Thyroid gland (tissue), 4 donors: Measurements from ENCODE around the gene SPA17. TPM values are rescaled to one million over a fixed set of nuclear protein-coding genes. Genes with fewer than 3 reads are reported as not detected.

Source experiments
- DNase-seq, 2 donors: peaks; one replicate each; pipeline ENCODE4 v3.0.0-alpha.2; 2019
- H3K27ac ChIP-seq, 3 donors: fragments of 200-600 bp; sonication (generic); 1 replicate in 2 of 3; 2 replicates in 1 of 3; pipeline ENCODE4 v1.5.1; 2016 to 2019; ENCODE audit warnings: mild to moderate bottlenecking in 1 of 3, moderate library complexity in 1 of 3
- H3K27me3 ChIP-seq: fragments of 200-600 bp; sonication (generic); one replicate; pipeline ENCODE4 v1.5.1; 2019
- H3K36me3 ChIP-seq, 2 donors: fragments of 200-600 bp; sonication (generic); one replicate each; pipeline ENCODE4 v1.5.1; 2016 to 2019
- H3K4me1 ChIP-seq, 2 donors: fragments of 200-600 bp; sonication (generic); one replicate each; pipeline ENCODE4 v1.5.1; 2017 to 2019
- H3K4me3 ChIP-seq, 3 donors: fragments of 200-600 bp; sonication (generic); replicated peaks in 1 of 3; 1 replicate in 2 of 3; 2 replicates in 1 of 3; pipeline ENCODE4 v1.5.1; 2016; ENCODE audit warnings: mild to moderate bottlenecking in 1 of 3
- H3K9me3 ChIP-seq: fragments of 200-600 bp; sonication (generic); one replicate; pipeline ENCODE4 v1.5.1; 2017
- POLR2A ChIP-seq, 2 donors: fragments of 450-650 bp; IDR thresholded peaks; one replicate each; pipeline ENCODE4 v1.6.1; 2017; ENCODE audit warnings: antibody characterized with exemption in 2 of 2, mild to moderate bottlenecking in 2 of 2, moderate library complexity in 1 of 2
- WGBS, 2 donors: methylation state at CpG; one replicate each; pipeline ENCODE4 v1.1.5; 2017; 5-methylcytosine and 5-hydroxymethylcytosine counted together
- intact Hi-C: fragments of 100-400 bp; cut with DNase I; formaldehyde crosslinking; loops from one replicate; pipeline ENCODE4 v1.15.1; 2023
- total RNA-seq, 4 donors: library from RNA; depleted of rRNA; stranded (reverse); fragments of >200 nt; gene quantifications; one replicate each; pipeline ENCODE4 v1.2.3, GENCODE V29; 2016
- TF ChIP-seq, protein P1 (sequence below), 6 experiments: fragments of 200-600 bp in 3 of 6; fragments of 450-650 bp in 3 of 6; sonication (generic) in 3 of 6; IDR thresholded peaks; one replicate each; pipeline ENCODE4 v1.5.1; 2016 to 2019; ENCODE audit warnings: antibody characterized with exemption in 6 of 6, mild to moderate bottlenecking in 2 of 6, inconsistent platforms in 1 of 6, moderate library complexity in 1 of 6

The SPA17 gene
- total RNA-seq, 4 donors from 2014 or later, result 13.8 to 25.2 (median 23.6) TPM

DNA sequence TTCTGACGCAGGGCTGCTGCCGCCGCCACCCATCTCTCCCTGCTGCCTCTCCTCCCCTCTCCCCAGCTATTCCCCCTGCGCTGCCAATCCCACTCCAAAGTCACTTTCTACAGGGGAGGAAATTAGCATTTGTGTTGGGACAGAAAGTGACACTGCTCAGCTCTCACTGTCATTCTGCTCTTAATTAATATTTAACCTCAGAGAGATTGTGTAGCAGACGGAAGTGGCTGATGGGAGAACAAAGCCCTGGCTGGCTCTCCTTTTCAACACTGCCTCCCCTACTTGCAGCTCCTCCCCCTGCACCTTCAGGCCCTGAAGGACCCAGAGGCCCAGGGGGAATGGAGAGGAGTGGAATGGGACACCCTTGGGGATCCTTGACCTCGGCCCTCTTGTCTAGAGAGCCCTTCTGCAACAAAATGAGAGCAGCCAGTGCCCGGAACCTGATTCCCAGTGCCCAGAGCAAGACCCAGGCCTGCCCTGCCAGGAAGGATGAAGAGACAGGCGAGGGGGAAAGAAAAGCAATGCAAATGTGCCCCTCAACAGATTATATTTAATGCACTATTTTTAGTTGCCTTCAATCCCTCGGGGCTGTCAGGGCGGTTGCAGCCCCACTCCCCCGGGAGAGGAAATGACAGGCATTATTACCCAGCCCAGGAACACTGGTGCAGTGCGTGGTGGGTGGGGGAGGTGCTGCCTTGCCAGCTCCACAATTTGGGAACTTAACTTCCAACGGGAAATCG lies 51.4 kb downstream of the SPA17 start:
- intact Hi-C loops, result no loop called here
- no peak overlapping the region for H3K4me3 ChIP-seq

DNA sequence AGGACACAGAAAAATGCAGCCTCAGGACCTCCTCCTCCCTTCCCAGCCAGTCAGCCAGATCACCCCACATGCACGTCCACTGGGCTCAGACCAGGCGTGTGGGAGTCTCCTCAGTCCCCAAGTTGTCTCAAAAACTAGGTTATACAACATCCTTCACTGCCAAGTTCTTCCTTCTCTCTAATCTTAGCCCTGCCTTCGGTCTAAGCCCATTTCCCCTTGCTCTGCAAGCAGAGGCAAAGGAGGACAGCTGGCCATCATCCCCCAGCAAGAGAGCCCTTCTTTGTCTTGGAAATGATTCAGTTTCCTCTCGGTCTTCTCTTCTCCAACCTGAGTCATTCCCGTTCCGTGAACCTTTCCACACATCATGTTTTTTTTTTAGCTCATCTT lies 52.0 kb downstream of the SPA17 start:
- no peak for DNase-seq
- no peaks in the 10 kb centered on the region for H3K27me3 ChIP-seq
- TF ChIP-seq, protein P1, sequence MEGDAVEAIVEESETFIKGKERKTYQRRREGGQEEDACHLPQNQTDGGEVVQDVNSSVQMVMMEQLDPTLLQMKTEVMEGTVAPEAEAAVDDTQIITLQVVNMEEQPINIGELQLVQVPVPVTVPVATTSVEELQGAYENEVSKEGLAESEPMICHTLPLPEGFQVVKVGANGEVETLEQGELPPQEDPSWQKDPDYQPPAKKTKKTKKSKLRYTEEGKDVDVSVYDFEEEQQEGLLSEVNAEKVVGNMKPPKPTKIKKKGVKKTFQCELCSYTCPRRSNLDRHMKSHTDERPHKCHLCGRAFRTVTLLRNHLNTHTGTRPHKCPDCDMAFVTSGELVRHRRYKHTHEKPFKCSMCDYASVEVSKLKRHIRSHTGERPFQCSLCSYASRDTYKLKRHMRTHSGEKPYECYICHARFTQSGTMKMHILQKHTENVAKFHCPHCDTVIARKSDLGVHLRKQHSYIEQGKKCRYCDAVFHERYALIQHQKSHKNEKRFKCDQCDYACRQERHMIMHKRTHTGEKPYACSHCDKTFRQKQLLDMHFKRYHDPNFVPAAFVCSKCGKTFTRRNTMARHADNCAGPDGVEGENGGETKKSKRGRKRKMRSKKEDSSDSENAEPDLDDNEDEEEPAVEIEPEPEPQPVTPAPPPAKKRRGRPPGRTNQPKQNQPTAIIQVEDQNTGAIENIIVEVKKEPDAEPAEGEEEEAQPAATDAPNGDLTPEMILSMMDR (IDR thresholded peaks at IDR 0.05), result no peak
- no peak for TF ChIP-seq POLR2A (IDR thresholded peaks at IDR 0.05)
- no peaks in the 10 kb centered on the region for H3K9me3 ChIP-seq
- H3K4me1 ChIP-seq, result no peaks in the 10 kb centered on the region
- 51 to 60% methylated on average over 6 of the region's 6 CpGs for WGBS, 2 donors
- H3K27ac ChIP-seq, result no peak overlapping the region
- intact Hi-C loops, result no loop called here
- H3K4me3 ChIP-seq, result no peak overlapping the region
- H3K36me3 ChIP-seq, result no peaks in the 10 kb centered on the region

More for the DNA sequence above, 51.4 kb downstream of the SPA17 start:
- Histone ChIP-seq H3K27me3 (no peaks in the 10 kb centered on the region), H3K9me3 (no peaks in the 10 kb centered on the region), H3K27ac (no peak overlapping the region), H3K4me1 (no peaks in the 10 kb centered on the region), H3K36me3 (no peaks in the 10 kb centered on the region)
- peak; percentile 56 to 86 for DNase-seq
- TF ChIP-seq, protein P1 (IDR thresholded peaks at IDR 0.05), result no peak
- WGBS, 2 donors, result 41% methylated on average over 14 of the region's 14 CpGs

DNA sequence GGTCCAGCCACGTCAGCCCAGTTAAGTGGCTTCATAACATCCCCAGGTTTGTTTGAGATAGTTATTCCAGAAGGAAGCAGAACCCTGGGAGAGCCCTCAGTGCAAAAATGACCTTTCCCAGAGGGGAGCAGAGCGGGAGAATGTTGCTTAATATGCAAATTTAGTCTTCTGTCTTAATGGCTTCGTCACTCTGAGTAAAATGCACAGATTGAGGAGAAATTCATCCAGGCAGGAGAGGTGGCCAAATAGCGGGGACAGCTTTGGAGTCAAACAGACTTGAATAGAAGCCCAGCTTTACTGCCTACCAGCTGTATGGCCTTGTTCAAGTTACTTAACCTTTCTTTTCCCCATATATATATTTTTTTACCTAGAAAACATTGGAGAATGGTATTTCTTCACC lies 53.8 kb downstream of the SPA17 start:
- DNase-seq, result no peak
- no peaks in the 10 kb centered on the region for H3K27me3 ChIP-seq
- no peaks in the 10 kb centered on the region for H3K36me3 ChIP-seq
- TF ChIP-seq POLR2A (IDR thresholded peaks at IDR 0.05), result no peak
- TF ChIP-seq, protein P1 (IDR thresholded peaks at IDR 0.05), result no peak
- intact Hi-C loops, result no loop called here
- H3K9me3 ChIP-seq, result no peaks in the 10 kb centered on the region
- no peaks in the 10 kb centered on the region for H3K4me1 ChIP-seq
- H3K4me3 ChIP-seq, result no peak overlapping the region
- no peak overlapping the region for H3K27ac ChIP-seq
- 87 to 95% methylated on average over 4 of the region's 4 CpGs for WGBS, 2 donors

DNA sequence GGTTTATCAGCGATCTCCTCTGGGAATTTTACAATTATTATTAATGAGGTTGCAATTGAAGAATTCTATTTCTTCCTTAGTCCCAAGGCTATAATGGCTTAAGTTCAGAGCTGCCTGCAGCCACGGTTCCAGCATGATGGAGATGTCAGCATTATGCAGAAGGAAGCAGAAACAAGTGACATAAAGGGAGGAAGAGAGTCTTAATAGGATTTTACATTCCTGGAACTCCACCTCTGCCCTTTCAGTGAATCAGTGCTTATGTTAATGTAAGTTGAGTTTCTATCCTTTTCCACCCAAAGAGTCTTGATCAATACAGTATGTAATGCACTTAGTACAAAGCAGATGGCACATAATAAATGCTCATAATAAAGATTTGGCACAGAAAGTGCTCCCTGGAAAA lies 54.4 kb downstream of the SPA17 start:
- Histone ChIP-seq H3K36me3 (no peaks in the 10 kb centered on the region), H3K27ac (no peak overlapping the region), H3K27me3 (no peaks in the 10 kb centered on the region), H3K9me3 (no peaks in the 10 kb centered on the region), H3K4me1 (no peaks in the 10 kb centered on the region), H3K4me3 (no peak overlapping the region)
- WGBS, 2 donors, result 86 to 94% methylated on average over 2 of the region's 2 CpGs
- no peak for TF ChIP-seq POLR2A (IDR thresholded peaks at IDR 0.05)
- TF ChIP-seq, protein P1 (IDR thresholded peaks at IDR 0.05), result no peak
- no peak for DNase-seq
- intact Hi-C loops, result no loop called here

DNA sequence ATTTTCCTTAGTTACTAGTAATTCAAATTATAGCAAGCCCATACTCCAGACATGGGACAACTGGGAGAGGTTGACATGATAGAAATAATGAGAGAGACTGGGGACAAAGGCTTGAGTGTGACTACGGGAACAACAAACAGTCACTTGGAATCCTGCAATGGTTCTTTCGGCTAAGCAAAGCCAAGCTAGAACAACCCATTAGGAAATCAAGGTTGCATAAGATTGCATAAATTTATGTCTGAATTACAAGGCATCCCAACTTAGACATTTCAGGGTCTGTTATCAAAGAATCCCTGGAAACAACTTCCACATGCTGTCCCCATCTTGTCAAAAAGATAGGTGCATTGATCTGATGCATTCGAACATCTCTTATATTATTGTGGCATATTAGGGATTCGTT lies 55.9 kb downstream of the SPA17 start:
- 91 to 95% methylated on average over 4 of the region's 4 CpGs for WGBS, 2 donors
- TF ChIP-seq, protein P1 (IDR thresholded peaks at IDR 0.05), result no peak
- no peak for TF ChIP-seq POLR2A (IDR thresholded peaks at IDR 0.05)
- intact Hi-C loops, result no loop called here

More for the DNA sequence above, 55.9 kb downstream of the SPA17 start:
- DNase-seq, result no peak
- H3K36me3 ChIP-seq, result no peaks in the 10 kb centered on the region
- H3K4me1 ChIP-seq, result no peaks in the 10 kb centered on the region
- H3K9me3 ChIP-seq, result no peaks in the 10 kb centered on the region
- no peak overlapping the region for H3K27ac ChIP-seq
- H3K4me3 ChIP-seq, result no peak overlapping the region
- H3K27me3 ChIP-seq, result no peaks in the 10 kb centered on the region
